Neural cell (in vitro differentiated cells): Measurements from ENCODE around the gene CNTFR. TPM values are rescaled to one million over a fixed set of nuclear protein-coding genes. Genes with fewer than 3 reads are reported as not detected.

Experiments used
- H2AFZ ChIP-seq: fragments of 200-600, 300-800 bp; sonication (generic), shearing (Covaris generic); 2 replicates; pipeline ENCODE4 v1.6.0; 2014; ENCODE audit warnings: low read depth, mild to moderate bottlenecking, antibody characterized with exemption, low read length, moderate library complexity
- H3F3A ChIP-seq: fragments of 200-600 bp; shearing (Covaris generic); 2 replicates; pipeline ENCODE4 v1.6.1; 2016; ENCODE audit warnings: mild to moderate bottlenecking, moderate library complexity, mixed read lengths, antibody characterized with exemption, low read length; ENCODE audit not compliant: insufficient read depth, poor library complexity, severe bottlenecking
- H3K27ac ChIP-seq: fragments of 200-600, 300-800 bp; sonication (generic), shearing (Covaris generic); 2 replicates; pipeline ENCODE4 v1.5.1; 2014; ENCODE audit warnings: mild to moderate bottlenecking, low read length, moderate library complexity
- H3K27me3 ChIP-seq: fragments of 300-800, 200-600 bp; sonication (generic), shearing (Covaris generic); 2 replicates; pipeline ENCODE4 v1.6.0; 2014; ENCODE audit warnings: mild to moderate bottlenecking, low read depth, low read length, moderate library complexity; ENCODE audit not compliant: insufficient read depth
- H3K36me3 ChIP-seq: fragments of 300-800, 200-600 bp; sonication (generic), shearing (Covaris generic); 2 replicates; pipeline ENCODE4 v1.5.1; 2014; ENCODE audit warnings: mild to moderate bottlenecking, antibody characterized with exemption, low read length, moderate library complexity; ENCODE audit not compliant: insufficient read depth
- H3K4me2 ChIP-seq: fragments of 300-800, 200-600 bp; sonication (generic), shearing (Covaris generic); 2 replicates; pipeline ENCODE4 v1.6.0; 2014; ENCODE audit warnings: mild to moderate bottlenecking, low read length
- H3K4me3 ChIP-seq: fragments of 300-800, 200-600 bp; sonication (generic), shearing (Covaris generic); 2 replicates; pipeline ENCODE4 v1.5.1; 2014; ENCODE audit warnings: mild to moderate bottlenecking, low read length, moderate library complexity
- H3K79me2 ChIP-seq: fragments of 200-600 bp; shearing (Covaris generic); replicated peaks from 2 replicates; pipeline ENCODE4 v1.6.0; 2014; ENCODE audit warnings: mild to moderate bottlenecking, low read length, moderate library complexity; ENCODE audit not compliant: insufficient read depth
- H3K9ac ChIP-seq: fragments of 300-800, 200-600 bp; sonication (generic), shearing (Covaris generic); 2 replicates; pipeline ENCODE4 v1.6.1; 2016; ENCODE audit warnings: mild to moderate bottlenecking, low read length, mixed read lengths
- H3K9me2 ChIP-seq: fragments of 200-600 bp; shearing (Covaris generic); 2 replicates; pipeline ENCODE4 v1.6.1; 2016; ENCODE audit warnings: mild to moderate bottlenecking, low read length, mixed read lengths; ENCODE audit not compliant: insufficient read depth
- H3K9me3 ChIP-seq: fragments of 200-600, 300-800 bp; sonication (generic), shearing (Covaris generic); 2 replicates; pipeline ENCODE4 v1.6.1; 2016; ENCODE audit warnings: mild to moderate bottlenecking, mixed run types, low read length, moderate library complexity, mixed read lengths
- H4K20me1 ChIP-seq: fragments of 200-600 bp; shearing (Covaris generic); 2 replicates; pipeline ENCODE4 v1.6.1; 2016; ENCODE audit warnings: mild to moderate bottlenecking, mixed run types; ENCODE audit not compliant: insufficient read depth
- EP300 ChIP-seq: fragments of 450-650 bp; conservative IDR thresholded peaks from 2 replicates; pipeline ENCODE4 v1.6.1; 2014; ENCODE audit warnings: antibody characterized with exemption, mild to moderate bottlenecking, moderate library complexity; ENCODE audit not compliant: poor library complexity, severe bottlenecking
- EZH2 ChIP-seq: fragments of 200-600, 300-800 bp; shearing (Covaris generic), sonication (generic); IDR thresholded peaks from 2 replicates; pipeline ENCODE4 v1.6.1; 2014; ENCODE audit warnings: antibody characterized with exemption, low read length, borderline replicate concordance, mild to moderate bottlenecking; ENCODE audit not compliant: insufficient read depth, poor library complexity, severe bottlenecking
- MXI1 ChIP-seq: fragments of 450-650 bp; conservative IDR thresholded peaks from 2 replicates; pipeline ENCODE4 v1.6.1; 2014; ENCODE audit warnings: antibody characterized with exemption, mild to moderate bottlenecking; ENCODE audit not compliant: poor library complexity, severe bottlenecking
- POLR2AphosphoS5 ChIP-seq: IDR thresholded peaks from 2 replicates; pipeline ENCODE4 v1.6.1; 2012
- RAD21 ChIP-seq: fragments of 450-650 bp; conservative IDR thresholded peaks from 2 replicates; pipeline ENCODE4 v1.6.1; 2014; ENCODE audit warnings: antibody characterized with exemption, mild to moderate bottlenecking, moderate library complexity
- SMC3 ChIP-seq: fragments of 450-650 bp; conservative IDR thresholded peaks from 2 replicates; pipeline ENCODE4 v1.6.1; 2014; ENCODE audit warnings: antibody characterized with exemption, mild to moderate bottlenecking, moderate library complexity; ENCODE audit not compliant: poor library complexity
- TAF1 ChIP-seq: IDR thresholded peaks from 2 replicates; pipeline ENCODE4 v1.6.1; 2012; ENCODE audit warnings: low read depth
- polyA plus RNA-seq: library from polyadenylated mRNA; depleted of rRNA; stranded (reverse); fragments of >200 nt; gene quantifications from 2 replicates; pipeline ENCODE4 v1.2.3, GENCODE V29; 2014
- TF ChIP-seq, protein P1 (sequence below): fragments of 450-650 bp; IDR thresholded peaks from 2 replicates; pipeline ENCODE4 v1.5.1; 2014; ENCODE audit warnings: antibody characterized with exemption, mild to moderate bottlenecking, moderate library complexity; ENCODE audit not compliant: poor library complexity, severe bottlenecking
- TF ChIP-seq, protein P2 (sequence below): IDR thresholded peaks from 2 replicates; pipeline ENCODE4 v1.6.1; 2012; ENCODE audit warnings: borderline replicate concordance

The CNTFR gene
- polyA plus RNA-seq, 1 donor from 2014 or later, result 19.0 TPM

DNA sequence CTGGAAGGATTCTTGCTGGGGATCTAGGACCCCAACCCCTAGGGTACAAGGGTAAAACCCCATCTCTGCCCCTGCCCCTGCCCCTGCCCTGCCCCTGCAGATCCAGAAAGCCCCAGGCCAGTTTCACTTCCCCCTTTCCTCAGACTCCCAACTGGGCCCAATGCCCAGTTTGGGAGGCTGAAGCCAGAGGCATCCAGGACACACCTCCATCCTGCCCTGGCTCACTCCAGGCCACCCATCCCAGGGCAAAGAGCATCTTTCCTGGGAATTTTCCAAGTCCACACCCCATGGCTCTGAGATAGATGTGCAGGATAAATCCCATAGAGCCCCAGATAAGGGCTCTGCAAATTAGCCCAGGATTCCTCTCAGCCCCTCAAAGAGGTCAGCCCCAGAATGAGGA, 17.4 kb downstream of the CNTFR start:
- no peak overlapping the region for H3K27ac ChIP-seq
- no peaks in the 10 kb centered on the region for H3K9me3 ChIP-seq
- peaks cover 16% of the 10 kb centered on the region for H3K79me2 ChIP-seq
- H3K9me2 ChIP-seq, result no peaks in the 10 kb centered on the region
- H3K9ac ChIP-seq, result no peak overlapping the region
- no peak overlapping the region for H3K4me3 ChIP-seq
- no peaks in the 10 kb centered on the region for H3K27me3 ChIP-seq
- H3K4me2 ChIP-seq, result no peak overlapping the region
- peaks cover 2% of the 10 kb centered on the region for H4K20me1 ChIP-seq
- TF ChIP-seq, protein P1, sequence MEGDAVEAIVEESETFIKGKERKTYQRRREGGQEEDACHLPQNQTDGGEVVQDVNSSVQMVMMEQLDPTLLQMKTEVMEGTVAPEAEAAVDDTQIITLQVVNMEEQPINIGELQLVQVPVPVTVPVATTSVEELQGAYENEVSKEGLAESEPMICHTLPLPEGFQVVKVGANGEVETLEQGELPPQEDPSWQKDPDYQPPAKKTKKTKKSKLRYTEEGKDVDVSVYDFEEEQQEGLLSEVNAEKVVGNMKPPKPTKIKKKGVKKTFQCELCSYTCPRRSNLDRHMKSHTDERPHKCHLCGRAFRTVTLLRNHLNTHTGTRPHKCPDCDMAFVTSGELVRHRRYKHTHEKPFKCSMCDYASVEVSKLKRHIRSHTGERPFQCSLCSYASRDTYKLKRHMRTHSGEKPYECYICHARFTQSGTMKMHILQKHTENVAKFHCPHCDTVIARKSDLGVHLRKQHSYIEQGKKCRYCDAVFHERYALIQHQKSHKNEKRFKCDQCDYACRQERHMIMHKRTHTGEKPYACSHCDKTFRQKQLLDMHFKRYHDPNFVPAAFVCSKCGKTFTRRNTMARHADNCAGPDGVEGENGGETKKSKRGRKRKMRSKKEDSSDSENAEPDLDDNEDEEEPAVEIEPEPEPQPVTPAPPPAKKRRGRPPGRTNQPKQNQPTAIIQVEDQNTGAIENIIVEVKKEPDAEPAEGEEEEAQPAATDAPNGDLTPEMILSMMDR, result no peak
- H2AFZ ChIP-seq, result no peak overlapping the region
- no peaks in the 10 kb centered on the region for H3K36me3 ChIP-seq
- no peaks in the 10 kb centered on the region for H3F3A ChIP-seq

DNA sequence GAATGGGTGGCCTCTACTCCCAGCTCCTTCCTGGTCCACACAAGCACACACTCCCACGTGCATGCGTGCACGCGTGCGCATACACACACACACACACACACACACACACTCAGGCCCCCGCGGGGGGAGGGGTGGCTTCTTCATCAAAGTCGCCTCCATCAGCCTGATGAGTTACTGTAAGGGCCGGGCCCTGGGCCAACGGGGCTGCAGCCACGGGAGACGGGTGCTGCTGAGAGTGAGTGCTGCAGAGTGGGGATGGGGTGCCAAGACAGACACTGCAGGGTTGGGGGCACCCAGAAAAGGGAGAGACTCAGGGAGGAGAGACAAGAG, 18.1 kb downstream of the CNTFR start:
- H3K4me3 ChIP-seq, result no peak overlapping the region
- no peak for TF ChIP-seq TAF1
- no peak overlapping the region for H3K27ac ChIP-seq
- no peak overlapping the region for H3K4me2 ChIP-seq
- no peaks in the 10 kb centered on the region for H3K27me3 ChIP-seq
- H3F3A ChIP-seq, result no peaks in the 10 kb centered on the region
- no peak overlapping the region for H3K9ac ChIP-seq
- no peaks in the 10 kb centered on the region for H4K20me1 ChIP-seq
- H3K36me3 ChIP-seq, result no peaks in the 10 kb centered on the region
- H2AFZ ChIP-seq, result no peak overlapping the region
- no peaks in the 10 kb centered on the region for H3K9me2 ChIP-seq
- no peaks in the 10 kb centered on the region for H3K9me3 ChIP-seq
- peaks cover 16% of the 10 kb centered on the region for H3K79me2 ChIP-seq

DNA sequence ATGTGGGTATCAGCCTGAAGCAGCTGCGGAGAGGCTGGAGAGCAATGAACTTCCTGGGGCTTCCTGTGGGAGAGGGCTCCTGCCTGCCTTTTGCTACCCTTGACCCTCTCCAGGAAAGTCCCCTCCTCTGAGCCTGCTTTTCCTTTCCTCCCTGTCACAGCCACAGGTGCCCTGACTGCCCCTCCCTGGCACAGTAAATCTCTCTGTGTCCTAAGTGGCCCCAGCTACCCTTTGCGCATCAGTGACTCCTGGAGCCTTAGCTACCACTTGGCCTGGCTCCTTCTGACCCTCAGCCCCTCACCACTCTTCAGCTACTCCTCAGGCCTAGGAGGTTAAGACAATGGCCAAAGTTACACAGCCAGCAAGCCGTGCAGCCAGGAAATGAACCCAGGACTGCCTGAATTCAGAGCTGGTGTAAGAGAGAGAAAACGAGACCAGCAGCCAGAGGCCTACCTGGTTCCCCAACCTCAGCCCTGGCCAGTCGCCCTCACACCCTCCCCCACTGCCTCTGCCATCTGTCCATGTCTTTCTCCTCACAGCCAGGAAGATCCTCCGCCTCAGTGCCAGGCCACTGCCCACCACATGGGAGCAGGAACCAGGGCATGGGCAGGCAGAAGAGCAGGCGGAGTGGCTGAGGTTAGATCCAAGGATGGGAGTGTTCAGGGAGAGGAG, 18.6 kb downstream of the CNTFR start:
- H3K4me2 ChIP-seq, result no peak overlapping the region
- H3K9me3 ChIP-seq, result no peaks in the 10 kb centered on the region
- H3K27me3 ChIP-seq, result no peaks in the 10 kb centered on the region
- no peaks in the 10 kb centered on the region for H3F3A ChIP-seq
- H2AFZ ChIP-seq, result no peak overlapping the region
- peaks cover 16% of the 10 kb centered on the region for H3K79me2 ChIP-seq
- H3K9ac ChIP-seq, result no peak overlapping the region
- H3K4me3 ChIP-seq, result no peak overlapping the region
- H3K9me2 ChIP-seq, result no peaks in the 10 kb centered on the region
- no peaks in the 10 kb centered on the region for H3K36me3 ChIP-seq
- no peaks in the 10 kb centered on the region for H4K20me1 ChIP-seq
- no peak for TF ChIP-seq RAD21
- no peak overlapping the region for H3K27ac ChIP-seq

DNA sequence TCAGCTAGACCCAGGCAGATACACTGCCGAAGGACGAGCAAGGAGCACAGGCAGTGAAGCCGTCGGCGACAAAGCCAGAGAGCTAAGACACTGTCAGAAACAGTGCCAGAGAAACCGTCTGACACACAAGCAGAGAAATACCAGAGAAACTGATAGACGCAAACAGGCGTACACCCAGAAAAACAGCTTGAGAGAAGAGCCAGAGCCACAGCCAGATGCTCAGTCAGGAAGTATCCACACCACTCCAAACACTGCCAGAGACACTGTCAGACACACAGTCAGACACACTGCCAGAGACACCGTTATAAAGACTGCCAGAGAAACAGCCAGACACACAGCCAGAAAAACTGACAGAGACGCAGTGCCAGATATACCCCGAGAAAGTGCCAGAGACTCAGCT, 19.1 kb downstream of the CNTFR start:
- H3F3A ChIP-seq, result no peaks in the 10 kb centered on the region
- peaks cover 16% of the 10 kb centered on the region for H3K79me2 ChIP-seq
- no peaks in the 10 kb centered on the region for H3K9me2 ChIP-seq
- H3K36me3 ChIP-seq, result no peaks in the 10 kb centered on the region
- no peak overlapping the region for H3K4me3 ChIP-seq
- no peaks in the 10 kb centered on the region for H3K9me3 ChIP-seq
- no peaks in the 10 kb centered on the region for H4K20me1 ChIP-seq
- no peak overlapping the region for H3K4me2 ChIP-seq
- no peak for TF ChIP-seq EZH2
- TF ChIP-seq, protein P2, sequence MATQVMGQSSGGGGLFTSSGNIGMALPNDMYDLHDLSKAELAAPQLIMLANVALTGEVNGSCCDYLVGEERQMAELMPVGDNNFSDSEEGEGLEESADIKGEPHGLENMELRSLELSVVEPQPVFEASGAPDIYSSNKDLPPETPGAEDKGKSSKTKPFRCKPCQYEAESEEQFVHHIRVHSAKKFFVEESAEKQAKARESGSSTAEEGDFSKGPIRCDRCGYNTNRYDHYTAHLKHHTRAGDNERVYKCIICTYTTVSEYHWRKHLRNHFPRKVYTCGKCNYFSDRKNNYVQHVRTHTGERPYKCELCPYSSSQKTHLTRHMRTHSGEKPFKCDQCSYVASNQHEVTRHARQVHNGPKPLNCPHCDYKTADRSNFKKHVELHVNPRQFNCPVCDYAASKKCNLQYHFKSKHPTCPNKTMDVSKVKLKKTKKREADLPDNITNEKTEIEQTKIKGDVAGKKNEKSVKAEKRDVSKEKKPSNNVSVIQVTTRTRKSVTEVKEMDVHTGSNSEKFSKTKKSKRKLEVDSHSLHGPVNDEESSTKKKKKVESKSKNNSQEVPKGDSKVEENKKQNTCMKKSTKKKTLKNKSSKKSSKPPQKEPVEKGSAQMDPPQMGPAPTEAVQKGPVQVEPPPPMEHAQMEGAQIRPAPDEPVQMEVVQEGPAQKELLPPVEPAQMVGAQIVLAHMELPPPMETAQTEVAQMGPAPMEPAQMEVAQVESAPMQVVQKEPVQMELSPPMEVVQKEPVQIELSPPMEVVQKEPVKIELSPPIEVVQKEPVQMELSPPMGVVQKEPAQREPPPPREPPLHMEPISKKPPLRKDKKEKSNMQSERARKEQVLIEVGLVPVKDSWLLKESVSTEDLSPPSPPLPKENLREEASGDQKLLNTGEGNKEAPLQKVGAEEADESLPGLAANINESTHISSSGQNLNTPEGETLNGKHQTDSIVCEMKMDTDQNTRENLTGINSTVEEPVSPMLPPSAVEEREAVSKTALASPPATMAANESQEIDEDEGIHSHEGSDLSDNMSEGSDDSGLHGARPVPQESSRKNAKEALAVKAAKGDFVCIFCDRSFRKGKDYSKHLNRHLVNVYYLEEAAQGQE, result no peak
- no peak for TF ChIP-seq RAD21
- TF ChIP-seq TAF1, result no peak
- TF ChIP-seq, protein P1, result no peak
- TF ChIP-seq MXI1, result no peak
- no peak for TF ChIP-seq POLR2AphosphoS5
- no peak for TF ChIP-seq EP300
- no peak for TF ChIP-seq SMC3
- no peak overlapping the region for H3K27ac ChIP-seq
- H3K27me3 ChIP-seq, result no peaks in the 10 kb centered on the region
- H3K9ac ChIP-seq, result no peak overlapping the region
- no peak overlapping the region for H2AFZ ChIP-seq
